Ishikawa (cell line): ENCODE data around the gene ZEB2.

Experiments
- CEBPB ChIP-seq: IDR thresholded peaks from 2 replicates; pipeline ENCODE4 v1.6.1; 2012
- CREB1 ChIP-seq: IDR thresholded peaks from 2 replicates; pipeline ENCODE4 v1.6.1; 2012; ENCODE audit warnings: low read depth
- EGR1 ChIP-seq: IDR thresholded peaks from 2 replicates; pipeline ENCODE4 v1.6.1; 2012
- EP300 ChIP-seq: IDR thresholded peaks from 2 replicates; pipeline ENCODE4 v1.6.1; 2012; ENCODE audit warnings: borderline replicate concordance
- FOXM1 ChIP-seq: IDR thresholded peaks from 2 replicates; pipeline ENCODE4 v1.6.1; 2012; ENCODE audit warnings: low read depth, borderline replicate concordance
- MAX ChIP-seq: IDR thresholded peaks from 2 replicates; pipeline ENCODE4 v1.6.1; 2012
- NFIC ChIP-seq: IDR thresholded peaks from 2 replicates; pipeline ENCODE4 v1.6.1; 2012
- RAD21 ChIP-seq: IDR thresholded peaks from 2 replicates; pipeline ENCODE4 v1.6.1; 2012; ENCODE audit warnings: low read depth
- REST ChIP-seq: IDR thresholded peaks from 2 replicates; pipeline ENCODE4 v1.6.1; 2012; ENCODE audit warnings: low read depth, mild to moderate bottlenecking
- TAF1 ChIP-seq: IDR thresholded peaks from 2 replicates; pipeline ENCODE4 v1.6.1; 2012; ENCODE audit warnings: low read depth, mild to moderate bottlenecking
- TCF12 ChIP-seq: IDR thresholded peaks from 2 replicates; pipeline ENCODE4 v1.6.1; 2012; ENCODE audit warnings: low read depth
- TEAD4 ChIP-seq: IDR thresholded peaks from 2 replicates; pipeline ENCODE4 v1.6.1; 2012
- YY1 ChIP-seq: IDR thresholded peaks from 2 replicates; pipeline ENCODE4 v1.6.1; 2012; ENCODE audit warnings: low read depth
- ZBTB7A ChIP-seq: IDR thresholded peaks from 2 replicates; pipeline ENCODE4 v1.6.1; 2012; ENCODE audit warnings: low read depth
- TF ChIP-seq, protein P1 (sequence below): IDR thresholded peaks from 2 replicates; pipeline ENCODE4 v1.6.1; 2012

ZEB2 gene

GRCh38 chr2:144409241-144409640 lies 110.7 kb downstream of the ZEB2 start:
- TF ChIP-seq FOXM1 (no peak), CREB1 (no peak), TAF1 (no peak), YY1 (no peak), NFIC (no peak), CEBPB (no peak), EP300 (no peak), REST (no peak), EGR1 (no peak), MAX (no peak), ZBTB7A (no peak), TCF12 (no peak), RAD21 (no peak), TEAD4 (no peak)
- TF ChIP-seq, protein P1, sequence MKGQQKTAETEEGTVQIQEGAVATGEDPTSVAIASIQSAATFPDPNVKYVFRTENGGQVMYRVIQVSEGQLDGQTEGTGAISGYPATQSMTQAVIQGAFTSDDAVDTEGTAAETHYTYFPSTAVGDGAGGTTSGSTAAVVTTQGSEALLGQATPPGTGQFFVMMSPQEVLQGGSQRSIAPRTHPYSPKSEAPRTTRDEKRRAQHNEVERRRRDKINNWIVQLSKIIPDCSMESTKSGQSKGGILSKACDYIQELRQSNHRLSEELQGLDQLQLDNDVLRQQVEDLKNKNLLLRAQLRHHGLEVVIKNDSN: no peak

- TF ChIP-seq YY1 (no peak), ZBTB7A (no peak), CREB1 (no peak), TEAD4 (no peak), RAD21 (no peak)
- TF ChIP-seq, protein P1: no peak
These were observed 112.7 kb downstream of the ZEB2 start for GRCh38 chr2:144407262-144407661.

DNA sequence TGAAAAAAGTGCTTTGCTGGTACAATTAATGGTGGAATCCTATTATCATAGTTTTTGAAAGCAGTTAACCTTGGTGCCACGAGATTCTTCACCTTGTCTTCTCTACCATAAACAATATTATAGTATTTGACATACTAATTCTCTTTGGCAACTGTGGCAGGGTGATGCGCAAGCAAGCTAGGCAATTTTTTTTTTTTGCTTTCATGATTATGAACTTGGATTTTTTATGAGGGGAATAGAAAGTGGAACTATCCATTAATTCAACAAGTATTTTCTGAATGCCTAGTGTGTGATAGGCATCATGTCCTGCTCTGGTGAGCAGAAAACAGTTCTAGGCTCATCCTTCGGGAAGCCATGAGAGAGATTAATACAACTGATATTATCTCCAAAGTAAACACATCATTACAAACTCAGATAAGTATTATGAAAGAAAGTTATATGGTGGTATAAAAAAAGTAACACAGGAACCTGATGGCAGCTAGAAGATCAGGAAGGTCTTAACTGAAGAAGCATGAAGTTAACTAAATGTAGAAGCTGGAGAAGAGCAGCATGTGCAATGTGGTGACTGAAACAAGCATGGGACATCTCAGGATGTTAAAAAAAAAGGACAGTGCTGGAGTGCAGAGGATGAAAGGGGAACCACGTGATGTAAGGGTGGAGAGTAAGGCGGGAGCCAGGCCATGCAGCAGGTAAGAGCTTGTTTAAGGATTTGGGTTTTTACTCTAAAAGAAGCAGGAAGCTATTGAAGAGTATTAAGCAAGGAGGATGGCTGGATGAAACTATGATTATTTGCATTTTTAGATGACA lies 113.7 kb downstream of the ZEB2 start:
- TF ChIP-seq YY1: no peak

DNA sequence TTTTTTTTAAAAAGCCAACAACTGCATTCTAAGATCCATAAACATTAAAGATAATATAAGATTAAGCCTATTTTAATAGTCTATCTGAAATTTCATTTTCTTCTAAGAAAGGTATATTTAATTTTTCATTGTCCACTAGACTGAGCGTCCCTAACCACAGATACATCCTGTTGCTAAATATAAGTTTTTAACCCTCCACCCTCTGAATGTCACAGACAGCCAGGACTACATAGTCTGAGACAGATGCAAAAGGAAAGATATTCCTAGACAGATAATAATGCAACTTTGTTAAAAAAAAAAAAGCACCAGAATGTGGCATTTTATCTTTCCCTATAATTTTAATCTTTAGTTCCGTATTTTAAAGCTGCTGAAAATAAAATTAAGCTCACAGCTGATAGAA lies 114.6 kb downstream of the ZEB2 start:
- TF ChIP-seq FOXM1: no peak
- TF ChIP-seq CREB1: no peak
- TF ChIP-seq TCF12: no peak
- TF ChIP-seq TAF1: no peak
- no peak for TF ChIP-seq REST
- no peak for TF ChIP-seq EGR1
- TF ChIP-seq, protein P1: no peak
- no peak for TF ChIP-seq TEAD4
- no peak for TF ChIP-seq ZBTB7A
- TF ChIP-seq CEBPB: no peak
- TF ChIP-seq YY1: no peak
- no peak for TF ChIP-seq MAX
- no peak for TF ChIP-seq NFIC
- TF ChIP-seq EP300: no peak
- no peak for TF ChIP-seq RAD21

DNA sequence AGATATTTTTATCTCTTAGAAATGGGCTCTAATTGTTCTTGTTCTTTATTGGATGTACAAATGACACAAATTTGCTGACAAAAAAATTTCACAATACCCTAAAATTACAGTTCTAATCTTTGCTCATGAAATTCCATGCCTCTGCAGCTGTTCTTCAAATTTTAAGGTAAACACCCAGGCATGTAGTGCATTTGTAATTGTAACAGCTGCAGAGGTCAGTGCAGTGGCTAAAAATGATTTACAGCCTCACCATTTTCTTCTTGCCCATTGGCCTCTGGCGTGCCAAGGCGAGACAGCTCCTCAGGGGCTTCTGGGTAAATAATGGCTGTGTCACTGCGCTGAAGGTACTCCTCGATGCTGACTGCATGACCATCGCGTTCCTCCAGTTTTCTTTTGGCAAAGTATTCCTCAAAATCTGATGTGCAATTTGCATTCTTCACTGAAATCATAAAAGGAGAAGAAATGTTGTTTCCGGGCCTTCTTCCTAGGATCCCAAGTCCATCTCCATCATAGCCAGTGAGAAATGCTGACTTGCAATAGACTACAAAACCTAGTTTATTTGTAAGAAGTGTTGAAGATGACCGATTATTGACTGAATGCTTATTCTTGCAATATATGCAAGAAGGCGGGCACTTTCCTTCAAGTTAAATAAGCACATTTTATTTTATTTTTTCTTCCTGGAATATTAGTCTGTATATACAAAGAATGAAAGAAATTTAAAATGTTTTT lies 115.2 kb downstream of the ZEB2 start:
- TF ChIP-seq RAD21 (no peak), CREB1 (no peak), TCF12 (no peak), FOXM1 (no peak), TAF1 (no peak), CEBPB (no peak), NFIC (no peak), MAX (no peak), EGR1 (no peak), ZBTB7A (no peak), REST (no peak), YY1 (no peak), EP300 (no peak), TEAD4 (no peak)
- TF ChIP-seq, protein P1: no peak
